Neural cell (in vitro differentiated cells): Measurements from ENCODE around the gene FARP1. TPM values are rescaled to one million over a fixed set of nuclear protein-coding genes. Genes with fewer than 3 reads are reported as not detected.

Experiments used
- H2AFZ ChIP-seq: fragments of 200-600, 300-800 bp; sonication (generic), shearing (Covaris generic); 2 replicates; pipeline ENCODE4 v1.6.0; 2014; ENCODE audit warnings: low read depth, mild to moderate bottlenecking, antibody characterized with exemption, low read length, moderate library complexity
- H3F3A ChIP-seq: fragments of 200-600 bp; shearing (Covaris generic); 2 replicates; pipeline ENCODE4 v1.6.1; 2016; ENCODE audit warnings: mild to moderate bottlenecking, moderate library complexity, mixed read lengths, antibody characterized with exemption, low read length; ENCODE audit not compliant: insufficient read depth, poor library complexity, severe bottlenecking
- H3K27ac ChIP-seq: fragments of 200-600, 300-800 bp; sonication (generic), shearing (Covaris generic); 2 replicates; pipeline ENCODE4 v1.5.1; 2014; ENCODE audit warnings: mild to moderate bottlenecking, low read length, moderate library complexity
- H3K27me3 ChIP-seq: fragments of 300-800, 200-600 bp; sonication (generic), shearing (Covaris generic); 2 replicates; pipeline ENCODE4 v1.6.0; 2014; ENCODE audit warnings: mild to moderate bottlenecking, low read depth, low read length, moderate library complexity; ENCODE audit not compliant: insufficient read depth
- H3K36me3 ChIP-seq: fragments of 300-800, 200-600 bp; sonication (generic), shearing (Covaris generic); 2 replicates; pipeline ENCODE4 v1.5.1; 2014; ENCODE audit warnings: mild to moderate bottlenecking, antibody characterized with exemption, low read length, moderate library complexity; ENCODE audit not compliant: insufficient read depth
- H3K4me2 ChIP-seq: fragments of 300-800, 200-600 bp; sonication (generic), shearing (Covaris generic); 2 replicates; pipeline ENCODE4 v1.6.0; 2014; ENCODE audit warnings: mild to moderate bottlenecking, low read length
- H3K4me3 ChIP-seq: fragments of 300-800, 200-600 bp; sonication (generic), shearing (Covaris generic); 2 replicates; pipeline ENCODE4 v1.5.1; 2014; ENCODE audit warnings: mild to moderate bottlenecking, low read length, moderate library complexity
- H3K79me2 ChIP-seq: fragments of 200-600 bp; shearing (Covaris generic); replicated peaks from 2 replicates; pipeline ENCODE4 v1.6.0; 2014; ENCODE audit warnings: mild to moderate bottlenecking, low read length, moderate library complexity; ENCODE audit not compliant: insufficient read depth
- H3K9ac ChIP-seq: fragments of 300-800, 200-600 bp; sonication (generic), shearing (Covaris generic); 2 replicates; pipeline ENCODE4 v1.6.1; 2016; ENCODE audit warnings: mild to moderate bottlenecking, low read length, mixed read lengths
- H3K9me2 ChIP-seq: fragments of 200-600 bp; shearing (Covaris generic); 2 replicates; pipeline ENCODE4 v1.6.1; 2016; ENCODE audit warnings: mild to moderate bottlenecking, low read length, mixed read lengths; ENCODE audit not compliant: insufficient read depth
- H3K9me3 ChIP-seq: fragments of 200-600, 300-800 bp; sonication (generic), shearing (Covaris generic); 2 replicates; pipeline ENCODE4 v1.6.1; 2016; ENCODE audit warnings: mild to moderate bottlenecking, mixed run types, low read length, moderate library complexity, mixed read lengths
- H4K20me1 ChIP-seq: fragments of 200-600 bp; shearing (Covaris generic); 2 replicates; pipeline ENCODE4 v1.6.1; 2016; ENCODE audit warnings: mild to moderate bottlenecking, mixed run types; ENCODE audit not compliant: insufficient read depth
- EP300 ChIP-seq: fragments of 450-650 bp; conservative IDR thresholded peaks from 2 replicates; pipeline ENCODE4 v1.6.1; 2014; ENCODE audit warnings: antibody characterized with exemption, mild to moderate bottlenecking, moderate library complexity; ENCODE audit not compliant: poor library complexity, severe bottlenecking
- EZH2 ChIP-seq: fragments of 200-600, 300-800 bp; shearing (Covaris generic), sonication (generic); IDR thresholded peaks from 2 replicates; pipeline ENCODE4 v1.6.1; 2014; ENCODE audit warnings: antibody characterized with exemption, low read length, borderline replicate concordance, mild to moderate bottlenecking; ENCODE audit not compliant: insufficient read depth, poor library complexity, severe bottlenecking
- MXI1 ChIP-seq: fragments of 450-650 bp; conservative IDR thresholded peaks from 2 replicates; pipeline ENCODE4 v1.6.1; 2014; ENCODE audit warnings: antibody characterized with exemption, mild to moderate bottlenecking; ENCODE audit not compliant: poor library complexity, severe bottlenecking
- POLR2AphosphoS5 ChIP-seq: IDR thresholded peaks from 2 replicates; pipeline ENCODE4 v1.6.1; 2012
- RAD21 ChIP-seq: fragments of 450-650 bp; conservative IDR thresholded peaks from 2 replicates; pipeline ENCODE4 v1.6.1; 2014; ENCODE audit warnings: antibody characterized with exemption, mild to moderate bottlenecking, moderate library complexity
- SMC3 ChIP-seq: fragments of 450-650 bp; conservative IDR thresholded peaks from 2 replicates; pipeline ENCODE4 v1.6.1; 2014; ENCODE audit warnings: antibody characterized with exemption, mild to moderate bottlenecking, moderate library complexity; ENCODE audit not compliant: poor library complexity
- TAF1 ChIP-seq: IDR thresholded peaks from 2 replicates; pipeline ENCODE4 v1.6.1; 2012; ENCODE audit warnings: low read depth
- polyA plus RNA-seq: library from polyadenylated mRNA; depleted of rRNA; stranded (reverse); fragments of >200 nt; gene quantifications from 2 replicates; pipeline ENCODE4 v1.2.3, GENCODE V29; 2014
- TF ChIP-seq, protein P1 (sequence below): IDR thresholded peaks from 2 replicates; pipeline ENCODE4 v1.6.1; 2012; ENCODE audit warnings: borderline replicate concordance

The FARP1 gene
- polyA plus RNA-seq, 1 donor from 2014 or later: 19.7 TPM

DNA sequence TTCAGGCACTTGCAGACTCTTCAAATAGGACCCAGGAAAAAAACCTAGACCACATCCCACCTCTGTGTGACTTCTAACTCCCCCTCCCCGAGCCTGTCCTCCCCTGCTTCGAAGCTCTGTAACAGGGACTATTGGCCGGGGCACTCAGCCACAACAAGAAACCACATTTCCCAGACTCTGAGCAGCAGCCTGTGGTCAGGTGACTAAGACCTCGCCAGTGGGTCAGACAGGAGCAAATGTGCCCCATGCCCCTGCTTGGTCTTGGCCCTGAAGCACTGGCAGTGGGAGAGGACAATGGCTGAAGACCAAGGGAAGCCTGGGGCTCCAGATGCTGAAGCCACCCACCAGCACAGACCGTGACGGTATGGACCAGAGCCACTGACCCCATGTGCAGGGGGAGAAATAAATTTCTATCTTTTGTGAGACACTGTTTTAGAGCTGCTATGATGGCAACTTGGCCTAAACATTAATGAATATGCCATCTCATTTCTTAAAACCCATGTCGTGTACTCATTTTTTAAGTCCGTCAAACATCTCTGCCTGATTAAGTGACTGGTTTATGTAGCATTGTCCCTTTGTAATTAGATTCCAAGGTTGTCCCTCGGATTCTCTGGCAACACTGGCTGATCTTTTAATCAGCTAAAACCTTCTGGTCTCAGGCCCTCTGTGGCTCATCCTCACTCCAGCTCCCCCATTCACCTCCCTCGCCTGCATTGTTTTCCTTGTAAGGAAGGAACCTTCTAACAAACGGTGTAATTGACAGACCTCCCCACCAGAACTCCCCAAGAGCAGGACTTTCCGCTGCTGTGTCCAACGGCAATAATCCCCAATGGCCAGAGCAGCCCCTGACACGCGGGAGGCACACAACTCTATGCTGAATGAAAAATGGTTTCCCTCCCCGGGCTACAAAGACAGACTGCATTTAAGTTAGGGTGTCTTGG is 335.6 kb downstream of the FARP1 start:
- TF ChIP-seq POLR2AphosphoS5 (no peak), EP300 (no peak), MXI1 (no peak), SMC3 (no peak), EZH2 (no peak)
- TF ChIP-seq, protein P1, sequence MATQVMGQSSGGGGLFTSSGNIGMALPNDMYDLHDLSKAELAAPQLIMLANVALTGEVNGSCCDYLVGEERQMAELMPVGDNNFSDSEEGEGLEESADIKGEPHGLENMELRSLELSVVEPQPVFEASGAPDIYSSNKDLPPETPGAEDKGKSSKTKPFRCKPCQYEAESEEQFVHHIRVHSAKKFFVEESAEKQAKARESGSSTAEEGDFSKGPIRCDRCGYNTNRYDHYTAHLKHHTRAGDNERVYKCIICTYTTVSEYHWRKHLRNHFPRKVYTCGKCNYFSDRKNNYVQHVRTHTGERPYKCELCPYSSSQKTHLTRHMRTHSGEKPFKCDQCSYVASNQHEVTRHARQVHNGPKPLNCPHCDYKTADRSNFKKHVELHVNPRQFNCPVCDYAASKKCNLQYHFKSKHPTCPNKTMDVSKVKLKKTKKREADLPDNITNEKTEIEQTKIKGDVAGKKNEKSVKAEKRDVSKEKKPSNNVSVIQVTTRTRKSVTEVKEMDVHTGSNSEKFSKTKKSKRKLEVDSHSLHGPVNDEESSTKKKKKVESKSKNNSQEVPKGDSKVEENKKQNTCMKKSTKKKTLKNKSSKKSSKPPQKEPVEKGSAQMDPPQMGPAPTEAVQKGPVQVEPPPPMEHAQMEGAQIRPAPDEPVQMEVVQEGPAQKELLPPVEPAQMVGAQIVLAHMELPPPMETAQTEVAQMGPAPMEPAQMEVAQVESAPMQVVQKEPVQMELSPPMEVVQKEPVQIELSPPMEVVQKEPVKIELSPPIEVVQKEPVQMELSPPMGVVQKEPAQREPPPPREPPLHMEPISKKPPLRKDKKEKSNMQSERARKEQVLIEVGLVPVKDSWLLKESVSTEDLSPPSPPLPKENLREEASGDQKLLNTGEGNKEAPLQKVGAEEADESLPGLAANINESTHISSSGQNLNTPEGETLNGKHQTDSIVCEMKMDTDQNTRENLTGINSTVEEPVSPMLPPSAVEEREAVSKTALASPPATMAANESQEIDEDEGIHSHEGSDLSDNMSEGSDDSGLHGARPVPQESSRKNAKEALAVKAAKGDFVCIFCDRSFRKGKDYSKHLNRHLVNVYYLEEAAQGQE: no peak
- H3K79me2 ChIP-seq: no peaks in the 10 kb centered on the region
- H4K20me1 ChIP-seq: no peaks in the 10 kb centered on the region
- H3K9me3 ChIP-seq: no peaks in the 10 kb centered on the region
- H3K36me3 ChIP-seq: no peaks in the 10 kb centered on the region
- H3K9me2 ChIP-seq: no peaks in the 10 kb centered on the region
- H3K4me3 ChIP-seq: no peak overlapping the region
- H3K27ac ChIP-seq: no peak overlapping the region
- no peak overlapping the region for H2AFZ ChIP-seq
- H3F3A ChIP-seq: no peaks in the 10 kb centered on the region
- no peak overlapping the region for H3K4me2 ChIP-seq
- no peak overlapping the region for H3K9ac ChIP-seq
- no peaks in the 10 kb centered on the region for H3K27me3 ChIP-seq

DNA sequence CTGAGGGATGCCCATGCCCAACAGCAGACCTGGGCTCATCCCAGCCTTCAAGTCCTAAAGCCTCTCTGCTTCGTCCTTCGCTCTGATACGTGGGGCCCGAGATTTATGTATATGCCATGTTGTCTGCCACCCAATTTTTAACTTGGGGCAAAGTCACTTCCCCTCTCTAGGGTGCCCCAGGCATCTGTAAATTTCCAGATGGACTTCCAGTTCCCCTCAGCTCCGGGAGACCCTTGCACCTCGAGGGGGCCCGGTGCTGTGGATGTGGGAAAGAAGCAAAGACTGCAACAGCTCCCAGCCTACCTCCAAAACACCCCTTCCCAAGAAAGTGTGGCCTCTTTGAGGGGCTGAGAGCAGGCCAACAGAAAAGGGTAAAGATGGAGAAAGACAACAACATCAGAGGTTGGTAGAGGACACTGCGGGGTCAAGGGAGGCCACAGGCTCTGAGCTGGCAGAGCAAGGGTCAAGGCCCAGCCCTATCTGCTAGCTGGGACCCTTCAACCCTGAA is 336.7 kb downstream of the FARP1 start:
- Histone ChIP-seq H4K20me1 (no peaks in the 10 kb centered on the region), H2AFZ (no peak overlapping the region), H3K79me2 (no peaks in the 10 kb centered on the region), H3F3A (no peaks in the 10 kb centered on the region), H3K36me3 (no peaks in the 10 kb centered on the region), H3K9me2 (no peaks in the 10 kb centered on the region), H3K27me3 (no peaks in the 10 kb centered on the region), H3K4me3 (no peak overlapping the region), H3K9ac (no peak overlapping the region), H3K27ac (no peak overlapping the region), H3K9me3 (no peaks in the 10 kb centered on the region), H3K4me2 (no peak overlapping the region)
- no peak for TF ChIP-seq EZH2
- no peak for TF ChIP-seq POLR2AphosphoS5
- no peak for TF ChIP-seq RAD21
- TF ChIP-seq EP300: no peak
- no peak for TF ChIP-seq TAF1
- TF ChIP-seq SMC3: no peak
- no peak for TF ChIP-seq MXI1
- TF ChIP-seq, protein P1: no peak
